Kidney (tissue), 14 donors: ENCODE data around the gene DMRTB1. TPM values are rescaled to one million over a fixed set of nuclear protein-coding genes. Genes with fewer than 3 reads are reported as not detected.

ENCODE experiments used
- DNase-seq, 5 donors: peaks; one replicate each; pipeline ENCODE4 v3.0.0-alpha.2; 2013 to 2020
- FAIRE-seq: peaks from 2 replicates; lab custom pipeline; 2012; peaks lifted over from hg19 to GRCh38; lab: Jason Lieb, UNC
- H3K27ac ChIP-seq, 2 donors: one replicate each; pipeline ENCODE4 v1.7.0; 2013; ENCODE audit warnings: low read depth in 2 of 2, low read length in 2 of 2, inconsistent platforms in 1 of 2
- H3K27me3 ChIP-seq: one replicate; pipeline ENCODE4 v1.7.1; 2013; ENCODE audit warnings: low read length, inconsistent platforms; ENCODE audit not compliant: control insufficient read depth, insufficient read depth
- H3K36me3 ChIP-seq, 3 donors: one replicate each; pipeline versions ENCODE4 v1.7.0 to v1.7.1; 2013; ENCODE audit warnings: low read length in 3 of 3, control low read depth in 1 of 3, inconsistent platforms in 1 of 3; ENCODE audit not compliant: insufficient read depth in 3 of 3, control insufficient read depth in 2 of 3
- H3K4me1 ChIP-seq, 3 donors: one replicate each; pipeline versions ENCODE4 v1.7.0 to v1.7.1; 2013; ENCODE audit warnings: low read length in 3 of 3, inconsistent platforms in 1 of 3, low read depth in 1 of 3; ENCODE audit not compliant: control insufficient read depth in 2 of 3, insufficient read depth in 2 of 3
- H3K4me3 ChIP-seq, 3 donors: one replicate each; pipeline versions ENCODE4 v1.7.0 to v1.8.1; 2013; ENCODE audit warnings: low read length in 3 of 3, control low read depth in 1 of 3, inconsistent platforms in 1 of 3
- H3K9ac ChIP-seq, 3 donors: one replicate each; pipeline versions ENCODE4 v1.7.0 to v1.7.1; 2013; ENCODE audit warnings: low read length in 3 of 3, control low read depth in 1 of 3, inconsistent platforms in 1 of 3
- H3K9me3 ChIP-seq, 3 donors: one replicate each; pipeline versions ENCODE4 v1.7.0 to v1.7.1; 2013; ENCODE audit warnings: low read length in 3 of 3, control low read depth in 1 of 3, inconsistent platforms in 1 of 3; ENCODE audit not compliant: control insufficient read depth in 2 of 3, insufficient read depth in 1 of 3
- CTCF ChIP-seq: IDR thresholded peaks from 3 replicates; pipeline ENCODE4 v1.5.1; 2012; ENCODE audit warnings: mild to moderate bottlenecking, moderate library complexity, borderline replicate concordance; ENCODE audit not compliant: insufficient read depth; ENCODE audit errors: extremely low read depth
- intact Hi-C: fragments of 100-400 bp; cut with DNase I; formaldehyde crosslinking; loops from one replicate; pipeline ENCODE4 v1.11.1; 2022
- polyA plus RNA-seq: library from polyadenylated mRNA; stranded (reverse); fragments of 350-450 nt; fragmentation: Illumina TruSeq; extraction: RNeasy Lipid Tissue Mini Kit (QIAGEN cat#74804); gene quantifications from one replicate; pipeline ENCODE4 v1.2.3, GENCODE V29; 2014; ENCODE audit warnings: low read depth, low replicate concordance; ENCODE audit not compliant: insufficient read depth
- total RNA-seq: library from RNA; stranded (reverse); fragmentation: NEBNext Ultra II Directional; extraction: Animal tissue kit (Norgen Biotek cat#: 25700); gene quantifications from one replicate; pipeline ENCODE4 v1.2.1, GENCODE V29; 2021
- donor health status: control.
- donor health status: control.
- donor health status: control.
- donor health status: control.
- donor health status: control.
- donor health status: DM: yes; HTN: yes; CAD: no.
- donor health status: Normal renal cell carcinoma (clear cell type).

The DMRTB1 gene
- total and polyA plus RNA-seq, 2 donors from 2014 or later = not detected

- FAIRE-seq = no peak
- intact Hi-C loops = no loop called here
- H3K27me3 ChIP-seq = no peaks in the 10 kb centered on the region
- no peak overlapping the region for H3K9ac ChIP-seq
- no peaks in the 10 kb centered on the region for H3K9me3 ChIP-seq
- H3K36me3 ChIP-seq = no peaks in the 10 kb centered on the region
- H3K27ac ChIP-seq = no peak overlapping the region
- H3K4me3 ChIP-seq = no peak overlapping the region
- TF ChIP-seq CTCF = no peak
- peak in 1 of 5 donors; percentile 74 for DNase-seq
- peaks cover 0 to 3% (median 0%) of the 10 kb centered on the region in 3 donors for H3K4me1 ChIP-seq
These were observed 11.4 kb downstream of the DMRTB1 start for GRCh38 chr1:53470584-53470983.

- FAIRE-seq (no peak), DNase-seq (no peak)
- intact Hi-C loops = no loop called here
- no peak overlapping the region for H3K27ac ChIP-seq
- no peak overlapping the region for H3K9ac ChIP-seq
- peaks cover 0 to 3% (median 0%) of the 10 kb centered on the region in 3 donors for H3K4me1 ChIP-seq
- no peaks in the 10 kb centered on the region for H3K27me3 ChIP-seq
- no peaks in the 10 kb centered on the region for H3K9me3 ChIP-seq
- no peaks in the 10 kb centered on the region for H3K36me3 ChIP-seq
- TF ChIP-seq CTCF = no peak
- no peak overlapping the region for H3K4me3 ChIP-seq
These were observed 11.8 kb downstream of the DMRTB1 start for GRCh38 chr1:53471000-53471399.

GRCh38 chr1:53473463-53473862, 14.3 kb downstream of the DMRTB1 start:
- FAIRE-seq = no peak
- H3K4me1 ChIP-seq = peaks cover 0 to 3% (median 0%) of the 10 kb centered on the region in 3 donors
- TF ChIP-seq CTCF = no peak

GRCh38 chr1:53475664-53476063, 16.5 kb downstream of the DMRTB1 start:
- no peak for TF ChIP-seq CTCF
- intact Hi-C loops = no loop called here
- no peak overlapping the region for H3K9ac ChIP-seq
- no peaks in the 10 kb centered on the region for H3K4me1 ChIP-seq
- no peaks in the 10 kb centered on the region for H3K36me3 ChIP-seq
- no peak overlapping the region for H3K4me3 ChIP-seq
- no peak overlapping the region for H3K27ac ChIP-seq
- no peak for FAIRE-seq
- H3K27me3 ChIP-seq = no peaks in the 10 kb centered on the region
- H3K9me3 ChIP-seq = no peaks in the 10 kb centered on the region
- no peak for DNase-seq

More at GRCh38 chr1:53473463-53473862, 14.3 kb downstream of the DMRTB1 start:
- Histone ChIP-seq H3K4me3 (no peak overlapping the region), H3K27ac (no peak overlapping the region), H3K36me3 (no peaks in the 10 kb centered on the region), H3K9me3 (no peaks in the 10 kb centered on the region), H3K27me3 (no peaks in the 10 kb centered on the region), H3K9ac (no peak overlapping the region)
- DNase-seq = no peak
- intact Hi-C loops = no loop called here
